OCI-LY3 (cell line): ENCODE measurements around the gene CEP68.

ENCODE experiments used
- H2AFZ ChIP-seq: fragments of 200-600, 300-600 bp; shearing (Covaris generic); 2 replicates; pipeline ENCODE4 v1.6.0; 2014; ENCODE audit warnings: antibody characterized with exemption, low read depth, low read length
- H3K27ac ChIP-seq: fragments of 200-600, 300-600 bp; sonication (generic); 2 replicates; pipeline ENCODE4 v1.5.1; 2014; ENCODE audit warnings: mild to moderate bottlenecking, low read length, moderate library complexity, mixed read lengths
- H3K27me3 ChIP-seq: fragments of 200-600, 300-600 bp; sonication (generic); 2 replicates; pipeline ENCODE4 v1.6.1; 2014; ENCODE audit warnings: low read depth, low read length, mixed read lengths
- H3K36me3 ChIP-seq: fragments of 200-600, 300-600 bp; sonication (generic); replicated peaks from 2 replicates; pipeline ENCODE3; 2014; ENCODE audit warnings: low read depth, low read length, mixed read lengths
- H3K4me1 ChIP-seq: fragments of 300-600, 200-600 bp; sonication (generic); 2 replicates; pipeline ENCODE4 v1.6.1; 2014; ENCODE audit warnings: low read length, mixed read lengths
- H3K4me2 ChIP-seq: fragments of 200-600, 300-600 bp; sonication (generic); 2 replicates; pipeline ENCODE4 v1.6.1; 2014; ENCODE audit warnings: low read length, mixed read lengths
- H3K4me3 ChIP-seq: fragments of 300-600, 200-600 bp; sonication (generic); 2 replicates; pipeline ENCODE4 v1.5.1; 2014; ENCODE audit warnings: antibody characterized with exemption, mild to moderate bottlenecking, low read length, moderate library complexity
- H3K79me2 ChIP-seq: fragments of 300-600, 200-600 bp; shearing (Covaris generic); 2 replicates; pipeline ENCODE4 v1.6.1; 2014; ENCODE audit warnings: mild to moderate bottlenecking, low read length, mixed read lengths
- H3K9ac ChIP-seq: fragments of 300-600, 200-600 bp; shearing (Covaris generic); 2 replicates; pipeline ENCODE4 v1.6.0; 2014; ENCODE audit warnings: mild to moderate bottlenecking, low read length, moderate library complexity
- H3K9me3 ChIP-seq: fragments of 200-600, 300-600 bp; shearing (Covaris generic); 2 replicates; pipeline ENCODE4 v1.6.1; 2014; ENCODE audit warnings: low read length, mixed read lengths; ENCODE audit not compliant: insufficient read depth
- H4K20me1 ChIP-seq: fragments of 200-600, 300-600 bp; sonication (generic); 2 replicates; pipeline ENCODE4 v1.6.1; 2016; ENCODE audit warnings: low read length, mixed read lengths; ENCODE audit not compliant: insufficient read depth
- CTCF ChIP-seq: fragments of 200-600, 300-600 bp; sonication (generic); IDR thresholded peaks from 2 replicates; pipeline ENCODE4 v1.5.1; 2014; ENCODE audit warnings: antibody characterized with exemption, low read length, low read depth
- EZH2phosphoT487 ChIP-seq: fragments of 200-600 bp; shearing (Covaris generic); IDR thresholded peaks from 2 replicates; pipeline ENCODE4 v1.6.1; 2018; ENCODE audit warnings: antibody characterized with exemption, mixed run types, low read depth

Gene CEP68

GRCh38 chr2:65113229-65113628, 57.0 kb downstream of the CEP68 start:
- TF ChIP-seq EZH2phosphoT487 (no peak), CTCF (no peak)
- no peak overlapping the region for H2AFZ ChIP-seq
- no peaks in the 10 kb centered on the region for H3K36me3 ChIP-seq
- peaks cover 100% of the 10 kb centered on the region for H3K79me2 ChIP-seq
- H3K27ac ChIP-seq: no peak overlapping the region
- H3K4me3 ChIP-seq: no peak overlapping the region
- H3K4me1 ChIP-seq: no peaks in the 10 kb centered on the region
- no peaks in the 10 kb centered on the region for H3K9me3 ChIP-seq
- peaks cover 89% of the 10 kb centered on the region for H4K20me1 ChIP-seq
- no peak overlapping the region for H3K9ac ChIP-seq
- H3K27me3 ChIP-seq: no peaks in the 10 kb centered on the region
- no peak overlapping the region for H3K4me2 ChIP-seq

GRCh38 chr2:65113816-65114215, 57.6 kb downstream of the CEP68 start:
- Histone ChIP-seq H3K36me3 (no peaks in the 10 kb centered on the region), H3K4me1 (no peaks in the 10 kb centered on the region), H2AFZ (no peak overlapping the region), H3K9me3 (no peaks in the 10 kb centered on the region), H4K20me1 (peaks cover 90% of the 10 kb centered on the region), H3K79me2 (peaks cover 100% of the 10 kb centered on the region), H3K4me3 (no peak overlapping the region), H3K27ac (no peak overlapping the region), H3K27me3 (no peaks in the 10 kb centered on the region), H3K9ac (no peak overlapping the region), H3K4me2 (no peak overlapping the region)
- no peak for TF ChIP-seq EZH2phosphoT487
- no peak for TF ChIP-seq CTCF

- Histone ChIP-seq H3K4me2 (no peak overlapping the region), H3K27me3 (no peaks in the 10 kb centered on the region), H3K9me3 (no peaks in the 10 kb centered on the region), H3K27ac (no peak overlapping the region), H3K79me2 (peaks cover 100% of the 10 kb centered on the region), H2AFZ (no peak overlapping the region), H3K36me3 (no peaks in the 10 kb centered on the region), H4K20me1 (peaks cover 90% of the 10 kb centered on the region), H3K4me1 (no peaks in the 10 kb centered on the region), H3K4me3 (no peak overlapping the region), H3K9ac (no peak overlapping the region)
- TF ChIP-seq CTCF: no peak
- no peak for TF ChIP-seq EZH2phosphoT487
These were observed 58.7 kb downstream of the CEP68 start for GRCh38 chr2:65114921-65115320.

GRCh38 chr2:65116645-65117044, 60.4 kb downstream of the CEP68 start:
- peaks cover 100% of the 10 kb centered on the region for H3K79me2 ChIP-seq
- no peak overlapping the region for H3K4me2 ChIP-seq
- H2AFZ ChIP-seq: no peak overlapping the region
- H3K36me3 ChIP-seq: peaks cover 2% of the 10 kb centered on the region
- H4K20me1 ChIP-seq: peaks cover 90% of the 10 kb centered on the region
- H3K27me3 ChIP-seq: no peaks in the 10 kb centered on the region
- H3K9ac ChIP-seq: no peak overlapping the region
- no peaks in the 10 kb centered on the region for H3K9me3 ChIP-seq
- H3K4me3 ChIP-seq: no peak overlapping the region
- H3K27ac ChIP-seq: no peak overlapping the region
- no peaks in the 10 kb centered on the region for H3K4me1 ChIP-seq
- TF ChIP-seq CTCF (no peak; the same call in 1 of the 2 replicates), EZH2phosphoT487 (no peak)
